Gastroesophageal sphincter (tissue), 4 donors: ENCODE measurements around the gene AMY2B. TPM values are rescaled to one million over a fixed set of nuclear protein-coding genes. Genes with fewer than 3 reads are reported as not detected.
"Not testable (repeated sequence)": the region's sequence is repeated elsewhere in the genome, so short reads cannot be mapped to it uniquely, and the experiment has no call there.

Experiments used
- ATAC-seq: fragments of 150-250 bp; one replicate; pipeline ENCODE4 v1.9.1; 2016; ENCODE audit warnings: mild to moderate bottlenecking, moderate library complexity
- H3K27ac ChIP-seq, 4 donors: fragments of 200-600 bp; sonication (generic) in 3 of 4; 1 replicate in 3 of 4; 2 replicates in 1 of 4; pipeline ENCODE4 v1.5.1; 2016 to 2019
- H3K27me3 ChIP-seq: fragments of 200-600 bp; sonication (generic); one replicate; pipeline ENCODE4 v1.5.1; 2019
- H3K36me3 ChIP-seq, 2 donors: fragments of 200-600 bp; sonication (generic); one replicate each; pipeline ENCODE4 v1.5.1; 2019; ENCODE audit warnings: control low read depth in 1 of 2
- H3K4me1 ChIP-seq, 3 donors: fragments of 200-600 bp; sonication (generic); 1 replicate in 2 of 3; 2 replicates in 1 of 3; pipeline ENCODE4 v1.5.1; 2016 to 2019; ENCODE audit warnings: control low read depth in 2 of 3
- H3K4me3 ChIP-seq, 2 donors: fragments of 200-600 bp; sonication (generic); one replicate each; pipeline ENCODE4 v1.5.1; 2019; ENCODE audit warnings: mild to moderate bottlenecking in 1 of 2, moderate library complexity in 1 of 2
- H3K9me3 ChIP-seq, 3 donors: fragments of 200-600 bp; sonication (generic); one replicate each; pipeline ENCODE4 v1.5.1; 2017 to 2019; ENCODE audit warnings: control low read depth in 2 of 3
- CTCF ChIP-seq, 4 experiments: fragments of 200-600 bp in 2 of 4; fragments of 450-650 bp in 2 of 4; sonication (generic) in 1 of 4; IDR thresholded peaks; one replicate each; pipeline ENCODE4 v1.5.1; 2017 to 2019; ENCODE audit warnings: antibody characterized with exemption in 4 of 4, mild to moderate bottlenecking in 2 of 4, moderate library complexity in 2 of 4
- EP300 ChIP-seq: sonication (generic); formaldehyde crosslinking; IDR thresholded peaks from one replicate; pipeline ENCODE4 v1.6.1; 2017; ENCODE audit warnings: antibody characterized with exemption, mild to moderate bottlenecking
- POLR2A ChIP-seq, 2 donors: fragments of 450-650 bp; IDR thresholded peaks; one replicate each; pipeline ENCODE4 v1.6.1; 2017; ENCODE audit warnings: antibody characterized with exemption in 2 of 2, mild to moderate bottlenecking in 2 of 2, moderate library complexity in 1 of 2
- POLR2AphosphoS5 ChIP-seq: sonication (generic); formaldehyde crosslinking; IDR thresholded peaks from one replicate; pipeline ENCODE4 v1.6.1; 2017; ENCODE audit warnings: antibody characterized with exemption
- WGBS, 2 donors: methylation state at CpG; one replicate each; pipeline ENCODE4 v1.1.5; 2018; ENCODE audit warnings: low coverage in 1 of 2; 5-methylcytosine and 5-hydroxymethylcytosine counted together
- total RNA-seq, 4 donors: library from RNA; depleted of rRNA; stranded (reverse); fragments of >200 nt; gene quantifications; one replicate each; pipeline ENCODE4 v1.1.0, GENCODE V29; 2016

The AMY2B gene
- total RNA-seq, 4 donors from 2014 or later = 31.4 to 59.6 (median 44.3) TPM

GRCh38 chr1:103560427-103560826, 11.0 kb upstream of the AMY2B start:
- TF ChIP-seq EP300 (no peak), POLR2A (IDR thresholded peaks at IDR 0.05) (no peak), CTCF (IDR thresholded peaks at IDR 0.05) (no peak), POLR2AphosphoS5 (no peak)
- Histone ChIP-seq H3K27me3 (no peaks in the 10 kb centered on the region), H3K36me3 (peaks cover 0 to 10% of the 10 kb centered on the region in 2 donors), H3K4me1 (peaks cover 0 to 11% (median 0%) of the 10 kb centered on the region in 3 donors), H3K9me3 (no peaks in the 10 kb centered on the region), H3K27ac (no peak overlapping the region), H3K4me3 (no peak overlapping the region)
- ATAC-seq = no peak

GRCh38 chr1:103561124-103561523, 10.3 kb upstream of the AMY2B start:
- peaks cover 0 to 11% (median 0%) of the 10 kb centered on the region in 3 donors for H3K4me1 ChIP-seq
- peak overlapping the region in 2 of 4 donors; percentile 57 to 58 for H3K27ac ChIP-seq
- not testable (repeated sequence) for ATAC-seq, H3K9me3 ChIP-seq, H3K4me3 ChIP-seq, H3K36me3 ChIP-seq, H3K27me3 ChIP-seq
- WGBS, 2 donors = 84 to 87% methylated on average over 3 of the region's 3 CpGs

GRCh38 chr1:103561643-103562395, 9.6 kb upstream of the AMY2B start:
- no peaks in the 10 kb centered on the region for H3K36me3 ChIP-seq
- 58% methylated on average over 2 of the region's 2 CpGs; no CpG with 5 or more reads in 1 of the 2 donors for WGBS, 2 donors
- H3K27me3 ChIP-seq = no peaks in the 10 kb centered on the region
- H3K27ac ChIP-seq = peak overlapping the region in 3 of 4 donors; percentile 43 to 58 (median 57)
- peak; percentile 82 for ATAC-seq
- no peak overlapping the region for H3K4me3 ChIP-seq
- TF ChIP-seq EP300 (no peak), CTCF (IDR thresholded peaks at IDR 0.05) (no peak), POLR2AphosphoS5 (peak; percentile 32), POLR2A (IDR thresholded peaks at IDR 0.05) (no peak)
- peaks cover 0 to 11% (median 0%) of the 10 kb centered on the region in 3 donors for H3K4me1 ChIP-seq
- H3K9me3 ChIP-seq = no peaks in the 10 kb centered on the region

GRCh38 chr1:103563056-103563455, 8.3 kb upstream of the AMY2B start:
- H3K27me3 ChIP-seq = no peaks in the 10 kb centered on the region
- no peak overlapping the region for H3K4me3 ChIP-seq
- peak overlapping the region in 1 of 4 donors; percentile 57 for H3K27ac ChIP-seq
- H3K4me1 ChIP-seq = peaks cover 0 to 11% (median 0%) of the 10 kb centered on the region in 3 donors
- ATAC-seq = no peak
- WGBS, 2 donors = 67 to 69% methylated on average over 4 of the region's 4 CpGs
- peaks cover 0 to 7% of the 10 kb centered on the region in 2 donors for H3K36me3 ChIP-seq
- no peak for TF ChIP-seq POLR2AphosphoS5
- TF ChIP-seq CTCF (IDR thresholded peaks at IDR 0.05) = no peak
- no peaks in the 10 kb centered on the region for H3K9me3 ChIP-seq

- WGBS, 2 donors = 91 to 100% methylated on average over 2 to 4 of the region's 7 CpGs
- H3K27me3 ChIP-seq = no peaks in the 10 kb centered on the region
- no peak overlapping the region for H3K27ac ChIP-seq
- H3K9me3 ChIP-seq = no peaks in the 10 kb centered on the region
- ATAC-seq = no peak
- peaks cover 0 to 41% of the 10 kb centered on the region in 2 donors for H3K36me3 ChIP-seq
- H3K4me3 ChIP-seq = no peak overlapping the region
- H3K4me1 ChIP-seq = no peaks in the 10 kb centered on the region
- no peak for TF ChIP-seq POLR2AphosphoS5
- TF ChIP-seq POLR2A (IDR thresholded peaks at IDR 0.05) = no peak
- TF ChIP-seq EP300 = no peak
- no peak for TF ChIP-seq CTCF (IDR thresholded peaks at IDR 0.05)
Measured at GRCh38 chr1:103569493-103569892, 1.9 kb upstream of the AMY2B start.
